CD4-positive, alpha-beta T cell treated with Interleukin-6 at 100 ng/mL for 8 hours (primary cell): ENCODE results near the gene RAPGEF4.

Source experiments
- DNase-seq: peaks from one replicate; pipeline ENCODE4 v3.0.0-alpha.2; 2020; ENCODE audit warnings: mixed read lengths, low spot score

RAPGEF4 gene

DNA sequence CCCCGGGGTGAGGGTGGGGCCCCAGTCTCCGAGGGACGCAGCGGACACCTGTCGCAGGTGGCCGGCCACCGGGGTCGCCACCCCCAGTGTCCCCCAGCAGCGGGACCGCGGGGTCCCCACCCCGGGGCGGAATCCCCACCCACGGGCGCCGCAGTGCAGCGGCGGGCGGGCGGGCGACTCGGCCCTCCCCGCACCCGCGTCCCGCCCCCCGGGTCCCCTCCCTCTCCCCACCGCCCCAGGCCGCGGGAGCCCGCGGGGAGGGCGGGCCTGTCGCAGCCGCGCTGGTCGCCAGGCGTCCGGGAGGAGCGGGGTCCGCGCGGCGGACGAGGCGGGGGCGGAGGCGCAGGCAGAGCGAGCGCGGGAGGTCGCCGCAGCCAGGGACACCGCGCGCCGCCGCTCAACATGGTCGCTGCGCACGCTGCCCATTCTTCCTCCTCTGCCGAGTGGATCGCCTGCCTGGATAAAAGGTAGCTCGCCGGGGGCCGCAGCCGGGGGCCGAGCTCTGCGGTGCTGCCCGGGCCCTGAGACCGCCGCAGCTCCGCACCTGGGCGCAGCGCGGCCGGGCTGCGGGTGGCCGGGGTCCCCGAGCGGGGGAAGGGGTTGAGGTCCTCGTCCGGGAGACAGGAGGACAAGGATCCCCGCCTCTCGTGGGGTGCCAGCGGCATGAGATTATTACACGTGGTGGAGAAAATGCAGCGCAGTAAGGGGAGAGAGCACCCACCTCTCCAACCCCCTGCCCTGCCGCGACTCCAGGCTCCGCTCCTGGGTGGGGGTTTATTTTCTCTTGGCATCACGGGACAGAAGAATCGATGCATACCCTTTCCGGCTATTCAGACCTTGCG is at the start of gene RAPGEF4:
RAPGEF4 (plus strand) TSS at position 264 of the 842 bp plus-strand sequence; CDS start at position 403, 139 bp downstream.
- DNase-seq, result no peak

- no peak for DNase-seq
Observed at GRCh38 chr2:172693037-172693436, 42.6 kb upstream of the RAPGEF4 start.

DNA sequence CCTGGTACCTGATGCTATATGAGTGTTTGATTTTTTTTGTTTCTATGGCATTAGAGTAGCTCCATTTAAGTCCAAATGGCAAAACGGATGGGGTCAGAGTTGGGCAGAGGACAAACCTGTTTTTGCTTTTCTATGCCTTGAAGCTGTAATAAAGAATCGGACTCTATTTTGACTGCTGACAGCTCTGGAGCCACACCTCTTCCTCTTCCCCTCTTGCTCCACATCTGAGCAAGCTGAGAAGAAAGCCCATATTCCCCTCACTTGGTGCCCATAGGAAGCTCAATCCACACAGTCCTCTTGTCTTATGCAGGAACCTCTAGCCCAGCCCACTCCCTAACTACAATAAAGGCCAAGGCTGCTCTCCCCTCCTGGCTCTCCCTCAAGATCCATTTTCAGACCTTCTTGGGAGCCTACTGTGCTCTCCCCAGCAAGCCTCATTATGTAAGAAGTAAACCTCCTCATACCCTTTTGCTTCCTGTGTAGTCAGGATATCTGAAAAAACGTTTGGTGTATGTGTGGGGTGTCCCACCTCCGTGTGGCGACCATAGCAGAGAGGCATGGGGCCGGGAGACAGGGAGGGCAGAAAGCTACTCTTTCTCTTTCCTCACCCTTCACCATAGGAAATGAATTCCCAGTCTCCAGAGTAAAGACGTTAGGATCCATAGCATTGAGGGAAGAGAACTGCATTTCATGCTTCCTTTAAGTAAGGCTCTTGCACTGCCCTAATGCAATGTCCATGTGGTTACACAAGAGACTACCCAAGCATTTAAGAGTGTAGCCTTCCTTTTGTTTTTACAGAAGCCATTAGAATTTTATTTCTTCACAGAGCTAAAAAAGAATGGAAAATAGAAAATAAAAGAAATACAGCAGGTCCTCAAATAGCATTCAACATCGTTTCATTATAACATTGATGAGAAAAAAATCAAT is 41.9 kb upstream of the RAPGEF4 start:
- DNase-seq, result no peak

DNA sequence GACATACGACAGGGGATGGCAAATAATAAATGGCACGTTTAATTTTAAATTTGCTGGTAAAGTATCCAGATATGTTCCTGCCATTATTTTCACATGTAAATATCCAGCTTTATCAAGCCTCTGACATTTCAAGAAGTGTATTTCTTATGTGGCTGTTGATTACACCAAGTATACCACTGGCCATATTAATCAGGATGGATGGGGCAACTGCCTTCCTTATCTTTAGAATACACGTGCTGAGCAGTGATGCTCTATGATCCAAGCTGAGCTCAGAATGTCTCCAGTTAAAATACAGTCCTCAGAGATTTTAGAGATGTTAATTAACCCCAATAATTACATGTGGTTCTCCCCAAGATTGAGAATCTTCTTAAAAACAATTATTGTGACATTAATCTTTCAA is 38.3 kb upstream of the RAPGEF4 start:
- no peak for DNase-seq

GRCh38 chr2:172698041-172698863 is 37.4 kb upstream of the RAPGEF4 start:
- peak; percentile 8 for DNase-seq

DNA sequence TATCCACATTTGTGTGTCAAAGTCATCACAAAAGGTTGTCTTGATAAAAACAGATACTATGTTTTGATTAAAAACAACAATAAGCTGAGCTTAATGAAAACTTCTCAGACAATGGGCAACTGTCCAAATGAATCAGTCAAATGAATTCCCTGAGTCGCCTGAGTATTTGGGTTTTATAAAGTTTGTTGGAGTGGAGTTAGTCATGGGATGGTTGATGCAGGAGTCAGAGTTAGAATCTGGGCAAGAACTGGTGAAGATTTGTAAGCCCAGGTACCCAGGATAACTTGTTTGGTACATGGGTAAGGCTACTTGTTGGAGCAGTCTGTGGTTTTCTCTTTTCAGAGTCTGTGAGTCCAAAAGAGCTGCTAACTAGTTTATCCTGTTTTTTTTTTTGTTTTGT is 34.4 kb upstream of the RAPGEF4 start:
- no peak for DNase-seq

GRCh38 chr2:172702451-172702850 is 33.2 kb upstream of the RAPGEF4 start:
- DNase-seq, result no peak

DNA sequence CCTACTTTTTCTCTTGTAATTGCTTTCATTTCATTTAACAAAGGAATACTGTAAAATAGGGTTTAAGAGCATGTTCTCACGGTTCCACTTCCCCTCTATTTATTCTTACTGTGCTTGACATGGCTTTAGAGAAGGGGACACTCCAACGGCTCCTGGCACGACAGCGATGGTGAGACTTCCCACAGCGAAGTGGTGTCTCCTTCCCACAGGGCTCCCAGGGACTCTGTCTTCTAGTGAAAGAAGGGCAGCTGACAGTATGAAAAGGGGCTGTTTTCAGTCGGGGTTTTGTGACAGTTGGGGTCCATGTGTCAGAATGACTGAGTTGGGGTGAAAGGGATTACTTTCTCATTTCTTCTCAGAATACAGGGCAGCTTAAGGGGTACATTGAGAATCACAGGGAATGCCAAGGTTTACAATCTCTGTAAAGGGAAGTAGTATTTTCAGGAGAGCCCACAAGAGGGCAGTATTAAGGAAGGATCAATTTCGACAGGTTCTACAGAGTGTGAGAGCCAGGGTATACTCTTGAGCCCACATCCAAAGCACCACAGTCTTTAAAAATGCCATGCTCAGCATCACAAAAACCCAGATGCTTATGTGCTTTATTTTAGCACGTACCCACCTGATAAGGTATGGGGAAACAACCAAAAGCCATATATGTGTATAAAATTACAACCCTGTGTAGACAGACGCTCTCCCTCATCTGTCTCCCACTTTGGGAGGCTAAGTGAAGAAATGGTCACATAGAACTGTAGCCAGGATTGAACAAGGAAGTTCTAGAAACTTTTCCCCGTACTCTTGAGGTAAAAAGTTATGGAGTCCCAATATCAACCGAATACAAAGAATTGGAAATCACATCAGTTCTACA is 31.3 kb upstream of the RAPGEF4 start:
- DNase-seq, result no peak

GRCh38 chr2:172705352-172705751 is 30.3 kb upstream of the RAPGEF4 start:
- DNase-seq, result no peak

GRCh38 chr2:172708247-172708646 is 27.4 kb upstream of the RAPGEF4 start:
- no peak for DNase-seq

DNA sequence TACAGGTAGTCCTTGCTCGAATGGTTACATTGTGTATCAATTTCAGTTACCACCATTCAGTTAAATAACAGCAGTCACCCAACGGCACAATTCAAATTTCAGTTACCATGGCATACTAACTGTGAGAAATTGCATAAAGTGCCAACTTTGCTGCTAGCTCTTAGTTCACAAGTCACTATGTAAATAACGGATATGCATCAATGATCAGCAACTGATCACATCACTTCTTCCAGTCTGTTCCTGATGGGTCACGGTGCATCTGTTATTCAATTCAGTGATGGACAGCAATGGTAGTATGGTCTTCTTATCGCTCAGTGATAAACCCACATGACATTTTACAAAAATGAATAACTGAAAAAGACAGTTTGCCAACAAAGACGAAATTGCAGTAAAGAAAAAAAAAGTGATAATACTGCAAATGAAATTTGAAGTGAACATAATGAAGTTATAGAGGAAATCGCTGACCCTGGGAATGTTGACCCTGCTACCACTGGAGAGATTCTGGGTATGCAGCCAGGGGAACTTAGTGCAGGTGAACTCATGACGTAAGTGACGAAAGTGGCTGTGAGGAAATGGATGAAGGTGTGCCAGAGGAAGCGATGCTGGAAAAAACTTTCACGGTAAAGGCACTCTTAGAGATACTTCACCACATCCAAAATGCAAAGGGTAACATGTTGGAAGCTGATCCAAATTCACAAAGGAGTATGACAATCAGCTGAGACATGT is 25.9 kb upstream of the RAPGEF4 start:
- DNase-seq, result no peak

DNA sequence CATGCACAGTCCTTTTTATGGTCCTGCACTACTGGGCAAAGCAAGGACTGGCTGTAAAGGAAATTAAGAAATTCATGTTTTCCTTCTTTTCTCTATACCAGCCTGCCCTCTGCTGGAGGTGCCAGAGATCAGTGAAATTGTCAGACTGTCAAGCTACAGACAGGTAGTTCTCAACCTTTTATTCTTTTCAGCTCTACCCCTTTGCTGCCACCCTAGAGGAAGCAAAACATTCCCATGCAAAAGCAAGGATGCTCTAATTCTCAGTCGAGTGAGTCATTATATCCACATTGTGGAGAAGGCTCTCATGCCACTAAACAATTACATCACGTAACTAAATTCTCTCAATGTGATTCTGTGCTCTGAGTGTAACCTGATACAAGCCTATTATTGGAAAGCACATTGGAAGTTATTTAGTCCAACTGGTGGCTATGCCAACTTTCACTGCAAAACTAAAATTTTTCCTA is 25.0 kb upstream of the RAPGEF4 start:
- peak; percentile 27 for DNase-seq

GRCh38 chr2:172711110-172711509 is 24.5 kb upstream of the RAPGEF4 start:
- DNase-seq, result no peak

- DNase-seq, result no peak
Observed at GRCh38 chr2:172712251-172712650, 23.4 kb upstream of the RAPGEF4 start.

DNA sequence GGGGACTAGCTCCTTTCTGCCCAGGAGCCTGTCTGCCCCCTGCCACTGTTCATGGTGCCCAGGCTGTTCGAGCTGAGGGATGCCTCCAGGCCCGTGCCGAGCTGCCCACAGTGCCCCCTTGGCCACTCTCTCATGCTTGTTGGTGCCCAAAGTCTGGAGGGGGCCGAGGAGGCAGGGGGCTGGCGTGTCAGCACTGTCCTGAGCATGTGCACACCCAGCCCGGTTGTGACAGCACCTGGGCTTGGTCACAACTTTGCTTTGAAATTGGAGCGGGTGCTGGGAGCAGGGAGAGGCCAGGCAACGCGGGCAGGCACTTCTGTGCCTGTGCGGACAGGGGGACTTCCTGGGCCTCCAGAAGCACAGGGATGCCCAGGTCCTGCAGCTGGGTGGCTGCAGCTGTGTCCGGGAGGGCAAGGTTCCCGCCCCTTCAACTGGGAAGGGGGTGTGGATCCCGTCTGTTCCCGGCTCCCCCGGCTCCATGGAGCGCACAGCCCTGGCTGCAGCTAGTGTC is 22.2 kb upstream of the RAPGEF4 start:
- no peak for DNase-seq

GRCh38 chr2:172722481-172722880 is 13.2 kb upstream of the RAPGEF4 start:
- no peak for DNase-seq

GRCh38 chr2:172723286-172723685 is 12.4 kb upstream of the RAPGEF4 start:
- no peak for DNase-seq

DNA sequence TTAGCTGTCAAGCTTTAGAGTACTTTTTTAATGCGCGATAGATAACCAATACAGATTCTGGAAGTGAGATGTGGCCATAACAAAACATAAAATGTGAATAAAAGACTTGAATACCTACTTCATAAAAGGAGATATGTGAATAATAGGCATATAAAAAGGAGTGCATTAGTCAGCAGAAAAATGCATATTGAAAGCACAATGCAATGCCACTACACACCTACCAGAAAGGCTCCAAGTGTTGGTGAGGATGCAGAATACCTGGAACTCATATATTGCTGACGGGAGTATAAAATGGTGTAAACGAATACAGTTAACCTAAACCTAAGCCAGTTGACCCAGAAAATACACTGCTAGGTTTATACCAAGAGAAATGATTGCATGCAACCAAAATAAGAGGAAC is 10.9 kb upstream of the RAPGEF4 start:
- DNase-seq, result no peak

- no peak for DNase-seq
Observed at GRCh38 chr2:172725284-172725683, 10.4 kb upstream of the RAPGEF4 start.

- DNase-seq, result no peak
Observed at GRCh38 chr2:172725746-172726145, 9.9 kb upstream of the RAPGEF4 start.
